HG03460 (cell line): ENCODE measurements around the gene HOXD4.

Experiments used
- ATAC-seq: cut with Tn5 transposase; IDR thresholded peaks from one replicate; pipeline ENCODE4 v1.9.1; 2021; ENCODE audit not compliant: unreplicated experiment

Gene HOXD4

GRCh38 chr2:176156807-176157498 is 5.6 kb downstream of the HOXD4 start, which contains the start of gene HOXD3:
Gene HOXD3, plus strand, starts transcription at chr2:176157307. Its CDS starts 11,808 bp downstream, at chr2:176169115.
- no peak for ATAC-seq

DNA sequence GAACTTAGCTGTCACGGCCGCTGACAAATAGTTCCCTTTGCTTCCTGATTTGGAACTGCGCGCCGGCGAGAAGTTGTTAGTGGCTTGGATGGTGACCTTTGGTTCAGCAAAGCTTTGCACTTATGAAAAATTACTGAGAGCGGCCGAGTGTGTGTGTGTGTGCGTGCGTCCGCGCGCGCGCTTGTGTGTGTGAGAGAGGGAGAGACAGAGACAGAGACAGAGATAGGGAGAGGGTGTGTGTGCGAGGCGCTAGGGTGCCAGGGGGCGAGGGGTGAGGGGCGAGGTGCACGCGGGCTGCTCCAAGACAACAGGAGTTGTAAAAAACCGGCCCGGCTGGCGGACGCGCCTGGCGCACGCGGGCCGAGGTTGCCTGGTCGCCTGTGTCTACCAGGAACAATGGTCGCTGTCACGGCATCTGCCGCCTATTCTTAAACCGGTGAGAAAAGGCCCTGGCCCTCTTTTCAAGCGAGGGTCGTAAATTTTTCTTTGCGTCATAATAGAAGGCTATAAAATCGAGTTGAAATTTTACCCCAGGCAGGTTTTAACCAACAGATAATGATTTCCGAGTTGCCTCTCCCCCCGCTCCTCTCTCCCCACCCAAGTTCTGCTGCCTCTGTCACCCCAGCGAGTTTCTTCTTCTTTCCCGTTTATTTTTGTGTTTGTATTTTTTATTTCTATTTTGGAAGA is 6.3 kb downstream of the HOXD4 start:
- ATAC-seq = no peak

GRCh38 chr2:176158186-176158591 is 6.8 kb downstream of the HOXD4 start:
- ATAC-seq = no peak

- ATAC-seq = no peak
Observed at GRCh38 chr2:176158855-176159662, 7.7 kb downstream of the HOXD4 start.

GRCh38 chr2:176159663-176160250 is 8.4 kb downstream of the HOXD4 start:
- no peak for ATAC-seq

GRCh38 chr2:176160251-176160985 is 9.1 kb downstream of the HOXD4 start:
- no peak for ATAC-seq

- ATAC-seq = no peak
Observed at GRCh38 chr2:176160986-176161824, 9.9 kb downstream of the HOXD4 start.

DNA sequence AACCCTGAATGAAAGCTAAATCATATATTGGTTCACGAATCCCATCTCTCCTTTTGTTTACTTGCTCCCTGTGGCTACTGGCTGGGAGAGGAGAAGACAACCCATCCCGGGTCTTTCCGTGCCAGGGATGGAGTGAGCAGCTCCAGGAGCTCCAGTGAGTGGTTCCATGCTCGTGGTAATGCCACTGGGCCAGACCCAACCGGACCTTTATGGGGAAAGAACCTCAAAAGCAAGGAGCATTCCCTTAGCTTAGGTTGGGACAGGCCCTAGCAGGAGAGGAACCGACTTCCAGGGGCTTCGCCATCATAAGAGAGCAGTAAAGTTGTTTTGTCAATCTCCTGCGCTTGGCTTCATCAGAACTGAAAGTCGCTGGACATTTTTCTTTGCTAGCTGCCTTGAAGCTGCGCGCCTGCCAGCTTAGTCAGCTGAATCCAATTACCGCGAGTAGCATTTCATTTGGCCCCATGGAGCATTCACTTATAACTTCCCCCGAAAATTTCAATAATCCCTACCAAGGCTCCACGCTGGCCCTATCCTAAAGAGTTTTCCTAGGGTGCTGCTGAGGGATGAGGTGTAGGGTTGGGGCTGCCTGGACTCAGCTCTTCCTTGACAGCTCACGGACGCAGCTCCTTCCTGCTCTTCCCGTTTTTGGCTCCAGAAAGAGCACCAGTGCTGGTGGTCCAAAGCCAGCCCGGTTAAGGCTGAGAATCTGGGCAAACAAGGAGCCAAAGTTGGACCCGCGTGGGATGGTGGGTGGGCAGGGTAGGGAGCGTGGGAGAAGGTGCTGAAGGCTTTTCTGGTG is 10.7 kb downstream of the HOXD4 start:
- no peak for ATAC-seq

- no peak for ATAC-seq
Observed at GRCh38 chr2:176162911-176163671, 11.7 kb downstream of the HOXD4 start.

DNA sequence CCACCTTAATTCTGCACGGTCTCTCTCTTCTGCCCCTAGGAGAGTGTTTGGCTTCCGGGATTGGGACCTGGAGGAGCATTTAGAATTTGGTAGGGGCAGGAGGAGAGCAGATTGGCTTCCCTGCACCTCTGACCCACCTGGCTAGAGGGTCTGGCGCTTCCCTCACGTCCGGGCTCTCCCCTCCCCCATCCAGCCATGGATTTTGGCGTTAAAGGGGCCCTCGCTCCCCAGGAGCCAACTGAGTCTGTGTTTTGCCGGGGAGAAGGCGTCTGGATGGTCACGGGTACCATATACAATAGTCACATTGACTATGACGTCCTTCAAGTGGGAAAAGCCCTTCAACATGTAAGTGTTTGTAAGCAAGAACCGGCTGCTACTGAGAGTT is 12.3 kb downstream of the HOXD4 start:
- no peak for ATAC-seq

GRCh38 chr2:176164201-176164600 is 12.9 kb downstream of the HOXD4 start:
- ATAC-seq = no peak

GRCh38 chr2:176164611-176165369 is 13.4 kb downstream of the HOXD4 start:
- no peak for ATAC-seq

- no peak for ATAC-seq
Observed at GRCh38 chr2:176165370-176166050, 14.2 kb downstream of the HOXD4 start.

GRCh38 chr2:176166272-176166671 is 14.9 kb downstream of the HOXD4 start:
- no peak for ATAC-seq

DNA sequence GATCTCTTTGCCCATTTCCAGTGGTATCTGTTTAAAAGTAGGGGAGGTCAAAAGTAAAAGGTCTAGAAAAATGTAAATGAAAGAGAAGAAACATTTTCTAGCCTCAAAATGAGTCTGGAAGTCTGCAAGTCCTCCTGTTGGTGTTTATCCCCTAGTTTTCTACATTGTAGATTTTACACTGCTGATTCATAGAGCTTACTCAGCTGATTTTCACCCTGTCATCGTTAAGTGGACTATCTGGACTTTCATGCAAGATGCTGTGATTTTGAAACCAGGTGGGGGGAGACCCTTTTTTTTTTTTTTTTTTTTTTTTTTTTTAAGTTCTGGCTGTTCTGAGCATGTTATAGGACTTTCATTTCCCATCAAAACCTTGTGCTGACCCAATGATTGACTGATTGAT is 16.0 kb downstream of the HOXD4 start:
- ATAC-seq = no peak

DNA sequence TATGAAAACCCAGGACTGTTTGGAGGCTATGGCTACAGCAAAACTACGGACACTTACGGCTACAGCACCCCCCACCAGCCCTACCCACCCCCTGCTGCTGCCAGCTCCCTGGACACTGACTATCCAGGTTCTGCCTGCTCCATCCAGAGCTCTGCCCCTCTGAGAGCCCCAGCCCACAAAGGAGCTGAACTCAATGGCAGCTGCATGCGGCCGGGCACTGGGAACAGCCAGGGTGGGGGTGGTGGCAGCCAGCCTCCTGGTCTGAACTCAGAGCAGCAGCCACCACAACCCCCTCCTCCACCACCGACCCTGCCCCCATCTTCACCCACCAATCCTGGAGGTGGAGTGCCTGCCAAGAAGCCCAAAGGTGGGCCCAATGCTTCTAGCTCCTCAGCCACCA is 17.8 kb downstream of the HOXD4 start:
- no peak for ATAC-seq

GRCh38 chr2:176169711-176170110 is 18.4 kb downstream of the HOXD4 start:
- ATAC-seq = no peak
